Left ventricle myocardium inferior (tissue), 1 donor: Measurements from ENCODE around the gene CAB39L. TPM values are rescaled to one million over a fixed set of nuclear protein-coding genes. Genes with fewer than 3 reads are reported as not detected.

Source experiments
- DNase-seq: peaks from one replicate; pipeline ENCODE4 v3.0.0-alpha.2; 2020
- H3K27ac ChIP-seq: fragments of 200-600 bp; replicated peaks from 2 replicates; pipeline ENCODE4 v1.8.0; 2021
- H3K27me3 ChIP-seq: fragments of 200-600 bp; 2 replicates; pipeline ENCODE4 v1.8.0; 2021; ENCODE audit warnings: low read depth
- H3K36me3 ChIP-seq: fragments of 200-600 bp; 2 replicates; pipeline ENCODE4 v1.8.0; 2021
- H3K4me1 ChIP-seq: fragments of 200-600 bp; 2 replicates; pipeline ENCODE4 v1.8.0; 2021
- H3K4me3 ChIP-seq: fragments of 200-600 bp; 2 replicates; pipeline ENCODE4 v1.8.0; 2021; ENCODE audit warnings: mild to moderate bottlenecking, moderate library complexity
- H3K9me3 ChIP-seq: fragments of 200-600 bp; replicated peaks from 2 replicates; pipeline ENCODE4 v1.8.0; 2021
- intact Hi-C: fragments of 100-400 bp; cut with micrococcal nuclease; formaldehyde crosslinking; loops from one replicate; pipeline ENCODE4 v1.11.0; 2022
- total RNA-seq: library from RNA; stranded (reverse); fragmentation: NEBNext Ultra II Directional; extraction: Animal tissue kit (Norgen Biotek cat#: 25700); gene quantifications from one replicate; pipeline ENCODE4 v1.2.1, GENCODE V29; 2021
- TF ChIP-seq, protein P1 (sequence below): fragments of 200-600 bp; IDR thresholded peaks from 2 replicates; pipeline ENCODE4 v1.8.0; 2021; ENCODE audit warnings: antibody characterized with exemption, mild to moderate bottlenecking, borderline replicate concordance
- donor health status: DM: no; HTN: yes; CAD: no; lungs with severe emphysema.

CAB39L gene
- total RNA-seq, 1 donor from 2014 or later, result 23.4 TPM

DNA sequence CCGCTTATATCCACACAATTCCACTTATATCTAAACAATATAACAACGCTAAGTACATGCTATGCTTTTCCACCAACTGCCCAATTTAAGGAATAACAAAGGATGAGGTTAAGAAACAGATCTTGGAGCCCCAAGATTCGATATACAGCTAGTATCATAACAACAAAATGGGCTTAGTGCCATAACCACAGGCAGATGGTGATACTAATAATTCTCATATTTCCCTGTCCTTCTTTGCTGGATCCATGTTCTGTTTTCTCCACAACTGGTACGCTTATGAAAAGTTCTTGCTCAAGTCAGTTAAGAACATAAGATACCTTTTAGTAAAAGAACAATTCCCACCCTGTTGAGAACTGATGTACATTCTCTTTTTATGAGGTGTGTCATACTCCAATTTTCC lies 33.9 kb downstream of the CAB39L start:
- intact Hi-C loops, result no loop called here
- DNase-seq, result no peak
- H3K27ac ChIP-seq, result no peak overlapping the region
- no peak overlapping the region for H3K4me3 ChIP-seq
- peaks cover 8% of the 10 kb centered on the region for H3K9me3 ChIP-seq
- no peaks in the 10 kb centered on the region for H3K27me3 ChIP-seq
- H3K4me1 ChIP-seq, result peaks cover 5% of the 10 kb centered on the region
- TF ChIP-seq, protein P1, sequence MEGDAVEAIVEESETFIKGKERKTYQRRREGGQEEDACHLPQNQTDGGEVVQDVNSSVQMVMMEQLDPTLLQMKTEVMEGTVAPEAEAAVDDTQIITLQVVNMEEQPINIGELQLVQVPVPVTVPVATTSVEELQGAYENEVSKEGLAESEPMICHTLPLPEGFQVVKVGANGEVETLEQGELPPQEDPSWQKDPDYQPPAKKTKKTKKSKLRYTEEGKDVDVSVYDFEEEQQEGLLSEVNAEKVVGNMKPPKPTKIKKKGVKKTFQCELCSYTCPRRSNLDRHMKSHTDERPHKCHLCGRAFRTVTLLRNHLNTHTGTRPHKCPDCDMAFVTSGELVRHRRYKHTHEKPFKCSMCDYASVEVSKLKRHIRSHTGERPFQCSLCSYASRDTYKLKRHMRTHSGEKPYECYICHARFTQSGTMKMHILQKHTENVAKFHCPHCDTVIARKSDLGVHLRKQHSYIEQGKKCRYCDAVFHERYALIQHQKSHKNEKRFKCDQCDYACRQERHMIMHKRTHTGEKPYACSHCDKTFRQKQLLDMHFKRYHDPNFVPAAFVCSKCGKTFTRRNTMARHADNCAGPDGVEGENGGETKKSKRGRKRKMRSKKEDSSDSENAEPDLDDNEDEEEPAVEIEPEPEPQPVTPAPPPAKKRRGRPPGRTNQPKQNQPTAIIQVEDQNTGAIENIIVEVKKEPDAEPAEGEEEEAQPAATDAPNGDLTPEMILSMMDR, result no peak
- H3K36me3 ChIP-seq, result peaks cover 1% of the 10 kb centered on the region

DNA sequence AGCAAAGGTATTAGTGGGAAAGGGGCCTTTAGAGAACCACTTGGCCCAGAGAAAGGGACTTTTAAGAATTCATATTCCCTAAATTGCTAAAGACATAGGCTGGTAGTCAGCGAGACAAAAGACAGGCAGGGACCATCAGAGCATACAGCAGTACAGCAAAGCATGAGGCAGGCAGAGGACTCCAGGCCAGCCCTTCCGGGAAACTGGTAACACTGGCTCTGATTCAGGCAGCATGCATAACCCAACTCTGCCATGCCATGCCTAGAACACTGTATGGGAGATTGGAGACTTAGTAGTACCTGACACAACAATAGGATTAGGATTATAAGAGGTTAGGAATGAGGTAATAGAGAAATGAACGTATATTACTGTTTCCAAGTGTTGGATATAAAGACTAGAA lies 34.9 kb downstream of the CAB39L start:
- peaks cover 11% of the 10 kb centered on the region for H3K36me3 ChIP-seq
- no peak overlapping the region for H3K27ac ChIP-seq
- no peaks in the 10 kb centered on the region for H3K27me3 ChIP-seq
- intact Hi-C loops, result no loop called here
- no peak overlapping the region for H3K4me3 ChIP-seq
- TF ChIP-seq, protein P1, result no peak
- H3K9me3 ChIP-seq, result peaks cover 18% of the 10 kb centered on the region
- H3K4me1 ChIP-seq, result peaks cover 5% of the 10 kb centered on the region
- no peak for DNase-seq

DNA sequence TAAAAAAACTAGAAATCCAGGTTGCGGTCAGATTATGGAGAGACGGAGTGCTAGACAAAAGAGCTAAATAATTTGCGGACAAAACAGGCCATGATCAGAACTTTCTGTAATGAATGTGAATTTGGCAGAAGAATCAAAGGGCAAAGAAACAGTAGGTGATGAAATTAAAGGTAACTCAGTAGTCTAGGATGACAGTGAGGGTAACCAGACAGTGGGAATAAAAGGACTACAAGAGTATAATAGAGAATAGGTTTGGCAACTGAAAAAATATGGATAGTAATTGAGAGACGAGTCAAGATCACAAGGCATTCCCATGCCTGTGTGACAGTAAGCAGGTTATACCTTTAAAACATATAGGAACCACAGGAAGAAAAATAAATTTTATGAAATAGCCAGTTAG lies 35.9 kb downstream of the CAB39L start:
- Histone ChIP-seq H3K9me3 (peaks cover 25% of the 10 kb centered on the region), H3K4me3 (no peak overlapping the region), H3K36me3 (peaks cover 16% of the 10 kb centered on the region), H3K27ac (no peak overlapping the region), H3K4me1 (peaks cover 5% of the 10 kb centered on the region), H3K27me3 (no peaks in the 10 kb centered on the region)
- no peak for DNase-seq
- intact Hi-C loops, result no loop called here
- TF ChIP-seq, protein P1, result no peak

DNA sequence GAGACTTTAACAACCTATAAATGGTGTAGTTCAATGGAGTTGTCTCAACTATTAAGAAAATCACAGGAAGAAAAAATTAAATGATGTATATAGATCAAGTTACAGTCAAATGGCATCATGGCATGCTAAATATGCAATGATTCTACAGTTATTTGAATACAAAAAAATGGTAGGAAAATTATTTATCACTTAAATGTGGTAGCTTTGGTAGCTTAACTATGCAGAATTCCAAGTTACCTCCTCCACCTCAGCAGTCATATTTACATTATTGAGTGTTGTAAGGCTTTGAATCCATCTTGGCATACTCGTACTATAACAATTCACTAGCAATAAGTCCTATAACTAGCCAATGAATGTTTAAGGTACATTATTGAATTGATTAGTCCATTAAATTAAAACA lies 36.8 kb downstream of the CAB39L start:
- DNase-seq, result no peak
- TF ChIP-seq, protein P1, result no peak
- Histone ChIP-seq H3K27me3 (no peaks in the 10 kb centered on the region), H3K9me3 (peaks cover 25% of the 10 kb centered on the region), H3K27ac (no peak overlapping the region), H3K36me3 (peaks cover 16% of the 10 kb centered on the region), H3K4me3 (no peak overlapping the region), H3K4me1 (peaks cover 5% of the 10 kb centered on the region)
- intact Hi-C loops, result no loop called here

DNA sequence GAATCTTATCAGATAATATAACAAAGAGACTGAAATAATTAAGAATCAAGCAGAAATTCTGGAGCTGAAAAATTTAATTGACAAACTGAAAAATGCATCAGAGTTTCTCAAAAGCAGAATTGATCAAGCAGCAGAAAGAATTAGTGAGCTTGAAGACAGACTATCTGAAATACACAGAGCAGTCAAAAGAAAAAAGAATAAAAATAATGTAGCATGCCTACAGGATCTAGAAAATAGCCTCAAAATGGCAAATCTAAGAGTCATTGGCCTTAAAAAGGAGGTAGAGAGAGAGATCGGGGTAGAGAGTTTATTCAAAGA lies 39.2 kb downstream of the CAB39L start:
- Histone ChIP-seq H3K27me3 (no peaks in the 10 kb centered on the region), H3K27ac (no peak overlapping the region), H3K4me3 (no peak overlapping the region), H3K4me1 (peaks cover 7% of the 10 kb centered on the region), H3K9me3 (peaks cover 25% of the 10 kb centered on the region), H3K36me3 (peaks cover 16% of the 10 kb centered on the region)
- TF ChIP-seq, protein P1, result no peak
- intact Hi-C loops, result no loop called here
- no peak for DNase-seq
